GM12801 (cell line): ENCODE results near the gene CSNK1D.

Experiments
- TF ChIP-seq, protein P1 (sequence below): IDR thresholded peaks from one replicate; pipeline ENCODE4 v1.5.1; 2011; ENCODE audit warnings: control low read depth; ENCODE audit not compliant: insufficient read length; ENCODE audit errors: extremely low read depth

The CSNK1D gene

DNA sequence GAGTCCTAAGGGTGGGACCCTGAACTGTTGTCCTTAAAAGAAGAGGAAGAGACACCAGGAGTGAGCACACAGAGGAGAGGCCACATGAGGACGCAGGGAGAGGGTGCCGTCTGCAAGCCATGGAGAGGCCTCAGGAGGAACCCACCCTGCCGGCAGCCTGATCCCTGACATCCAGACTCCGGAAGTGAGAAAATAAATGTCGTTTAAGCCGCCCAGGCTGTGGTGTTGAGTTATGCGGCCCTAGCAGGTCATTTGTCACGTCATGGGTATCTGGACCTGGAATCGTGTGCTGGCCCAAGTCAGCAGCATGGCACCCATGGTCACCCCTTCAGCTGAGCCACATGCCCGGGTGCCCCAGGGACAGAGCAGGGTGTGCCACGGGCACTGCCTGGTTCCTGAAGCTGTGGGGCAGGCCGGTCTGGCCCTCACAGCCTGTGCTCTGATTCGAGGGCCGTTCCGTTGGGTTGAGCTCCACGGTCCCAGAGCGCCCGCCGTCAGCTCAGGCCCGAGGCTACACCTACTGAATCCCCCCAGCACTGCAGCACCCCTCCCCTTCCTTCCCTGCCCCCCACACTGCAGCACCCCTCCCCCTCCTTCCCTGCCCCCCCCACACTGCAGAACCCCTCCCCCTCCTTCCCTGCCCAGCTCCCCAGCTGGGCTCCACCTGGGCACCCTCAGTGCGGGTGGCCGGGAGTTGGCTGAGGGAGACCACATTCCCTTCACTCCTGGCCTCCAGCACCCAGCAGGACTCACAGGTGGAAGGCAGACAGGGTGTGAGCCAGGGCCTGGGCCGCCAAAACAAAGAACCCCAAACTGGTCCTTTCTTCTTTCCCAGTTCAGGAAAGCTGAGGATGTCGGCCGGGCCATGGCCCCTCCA, 58.2 kb downstream of the CSNK1D start:
- TF ChIP-seq, protein P1, sequence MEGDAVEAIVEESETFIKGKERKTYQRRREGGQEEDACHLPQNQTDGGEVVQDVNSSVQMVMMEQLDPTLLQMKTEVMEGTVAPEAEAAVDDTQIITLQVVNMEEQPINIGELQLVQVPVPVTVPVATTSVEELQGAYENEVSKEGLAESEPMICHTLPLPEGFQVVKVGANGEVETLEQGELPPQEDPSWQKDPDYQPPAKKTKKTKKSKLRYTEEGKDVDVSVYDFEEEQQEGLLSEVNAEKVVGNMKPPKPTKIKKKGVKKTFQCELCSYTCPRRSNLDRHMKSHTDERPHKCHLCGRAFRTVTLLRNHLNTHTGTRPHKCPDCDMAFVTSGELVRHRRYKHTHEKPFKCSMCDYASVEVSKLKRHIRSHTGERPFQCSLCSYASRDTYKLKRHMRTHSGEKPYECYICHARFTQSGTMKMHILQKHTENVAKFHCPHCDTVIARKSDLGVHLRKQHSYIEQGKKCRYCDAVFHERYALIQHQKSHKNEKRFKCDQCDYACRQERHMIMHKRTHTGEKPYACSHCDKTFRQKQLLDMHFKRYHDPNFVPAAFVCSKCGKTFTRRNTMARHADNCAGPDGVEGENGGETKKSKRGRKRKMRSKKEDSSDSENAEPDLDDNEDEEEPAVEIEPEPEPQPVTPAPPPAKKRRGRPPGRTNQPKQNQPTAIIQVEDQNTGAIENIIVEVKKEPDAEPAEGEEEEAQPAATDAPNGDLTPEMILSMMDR, result no peak

DNA sequence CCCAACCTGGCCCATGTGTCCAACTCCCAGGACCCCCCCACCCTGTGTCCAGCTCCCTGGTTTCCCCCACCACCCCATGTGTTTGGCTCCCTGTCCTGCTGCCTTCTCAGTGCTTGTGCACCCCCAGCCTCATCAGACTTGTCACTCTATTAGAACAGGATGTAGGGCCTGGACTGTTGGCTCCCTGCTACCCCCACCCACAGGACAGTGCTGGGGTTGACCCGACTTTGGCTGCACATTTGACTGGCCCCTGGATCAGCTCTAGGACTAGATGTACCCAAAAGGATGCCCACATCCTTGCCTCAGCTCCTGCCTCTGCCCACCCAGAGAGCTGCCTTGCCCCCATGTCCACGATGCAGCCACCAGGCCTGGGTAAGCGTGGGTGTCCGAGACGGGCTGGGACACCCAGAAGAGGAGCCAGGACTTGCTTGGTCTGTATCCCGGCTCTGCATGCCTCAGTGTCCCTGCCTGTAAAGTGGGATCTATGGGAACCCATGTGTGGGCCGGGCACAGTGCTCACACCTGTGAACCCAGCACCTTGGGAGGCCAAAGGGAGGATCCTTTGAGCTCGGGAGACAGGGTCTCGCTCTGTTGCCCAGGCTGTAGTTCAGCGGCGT, 59.4 kb downstream of the CSNK1D start:
- TF ChIP-seq, protein P1, result no peak

DNA sequence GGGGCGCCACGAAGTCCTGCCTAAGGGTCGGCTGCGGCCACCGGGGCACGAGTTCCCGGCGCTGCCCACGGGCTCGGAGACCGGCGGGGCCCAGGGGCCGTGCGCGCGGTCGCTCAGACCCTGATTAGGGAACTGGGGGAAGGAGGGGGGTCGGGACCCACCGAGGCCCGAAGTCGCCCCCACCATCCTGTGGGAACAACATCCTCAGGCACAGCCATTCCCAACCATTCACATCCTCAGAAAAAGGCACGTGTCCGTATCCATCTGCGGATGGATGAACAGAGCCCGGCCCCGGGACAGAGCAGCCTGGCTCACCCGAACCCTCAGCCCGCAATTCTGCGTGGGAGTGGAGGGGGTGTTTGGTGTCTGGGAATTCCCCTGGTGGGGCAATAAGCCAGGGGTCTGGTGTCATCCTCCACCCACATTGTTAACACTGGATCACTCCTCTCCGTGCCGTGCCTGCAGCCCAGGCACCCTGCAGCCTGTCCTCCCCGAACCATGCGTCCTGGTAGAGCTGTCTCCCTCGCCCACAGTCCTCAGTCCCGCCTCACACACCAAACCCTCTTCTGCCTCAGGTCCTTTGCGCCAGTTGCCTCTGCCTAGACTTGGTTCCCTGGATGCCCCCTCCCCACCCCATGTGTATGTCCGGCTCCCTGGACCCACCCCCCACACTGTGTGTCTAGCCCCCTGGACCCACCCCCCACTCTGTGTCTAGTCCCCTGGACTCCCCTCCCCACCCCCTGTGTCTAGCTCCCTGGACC, 60.1 kb downstream of the CSNK1D start:
- TF ChIP-seq, protein P1, result no peak

DNA sequence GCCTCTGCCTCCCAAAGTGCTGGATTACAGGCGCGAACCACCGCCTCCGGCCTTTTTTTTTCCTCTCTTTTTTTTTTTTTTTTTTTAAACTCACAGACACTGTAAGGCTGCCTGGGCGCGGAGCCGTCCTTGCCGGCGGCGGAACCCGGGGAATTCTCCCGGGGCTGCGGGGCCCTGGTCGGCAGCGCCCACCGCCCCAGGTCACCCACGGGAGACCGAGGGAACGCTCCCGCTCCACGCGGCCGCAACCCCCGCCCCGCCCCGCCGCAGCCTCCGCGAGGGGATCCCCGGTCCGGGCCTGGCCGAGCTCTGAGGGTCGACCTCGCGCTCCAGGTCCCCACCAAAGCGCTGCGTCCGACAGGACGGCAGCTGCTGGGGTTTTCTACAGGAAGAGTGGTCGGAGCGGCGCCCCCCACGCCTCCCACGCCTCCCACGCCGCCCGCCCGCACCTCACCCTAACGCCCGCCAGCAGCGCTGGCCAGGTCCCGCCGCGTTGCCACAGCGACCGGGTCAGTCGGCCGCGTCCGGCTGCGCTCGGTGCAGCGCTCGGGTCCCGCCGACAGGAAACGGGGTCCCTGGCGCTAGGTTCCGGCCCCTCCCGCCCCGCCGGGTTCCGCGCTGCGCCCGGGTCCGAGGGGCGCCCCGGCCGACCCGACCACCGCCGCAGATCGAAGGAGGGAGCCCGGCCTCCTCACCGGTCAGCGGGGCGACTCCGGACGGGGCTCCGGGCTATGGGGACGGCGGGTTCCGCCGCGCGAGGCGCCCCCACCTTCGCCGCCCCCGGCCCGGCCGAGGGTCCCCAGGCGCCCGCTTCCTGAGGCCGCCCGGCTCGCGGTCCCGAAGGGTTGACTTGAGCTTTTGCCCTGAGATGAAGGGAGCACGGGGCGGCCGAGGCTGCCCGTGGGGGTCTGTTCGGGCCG, 60.9 kb downstream of the CSNK1D start, which contains the start of gene CCDC57:
Gene CCDC57, minus strand, starts transcription at position 512 of the 920 bp plus-strand sequence. CDS start 10,898 bp downstream, outside the sequence.
- TF ChIP-seq, protein P1, result no peak

DNA sequence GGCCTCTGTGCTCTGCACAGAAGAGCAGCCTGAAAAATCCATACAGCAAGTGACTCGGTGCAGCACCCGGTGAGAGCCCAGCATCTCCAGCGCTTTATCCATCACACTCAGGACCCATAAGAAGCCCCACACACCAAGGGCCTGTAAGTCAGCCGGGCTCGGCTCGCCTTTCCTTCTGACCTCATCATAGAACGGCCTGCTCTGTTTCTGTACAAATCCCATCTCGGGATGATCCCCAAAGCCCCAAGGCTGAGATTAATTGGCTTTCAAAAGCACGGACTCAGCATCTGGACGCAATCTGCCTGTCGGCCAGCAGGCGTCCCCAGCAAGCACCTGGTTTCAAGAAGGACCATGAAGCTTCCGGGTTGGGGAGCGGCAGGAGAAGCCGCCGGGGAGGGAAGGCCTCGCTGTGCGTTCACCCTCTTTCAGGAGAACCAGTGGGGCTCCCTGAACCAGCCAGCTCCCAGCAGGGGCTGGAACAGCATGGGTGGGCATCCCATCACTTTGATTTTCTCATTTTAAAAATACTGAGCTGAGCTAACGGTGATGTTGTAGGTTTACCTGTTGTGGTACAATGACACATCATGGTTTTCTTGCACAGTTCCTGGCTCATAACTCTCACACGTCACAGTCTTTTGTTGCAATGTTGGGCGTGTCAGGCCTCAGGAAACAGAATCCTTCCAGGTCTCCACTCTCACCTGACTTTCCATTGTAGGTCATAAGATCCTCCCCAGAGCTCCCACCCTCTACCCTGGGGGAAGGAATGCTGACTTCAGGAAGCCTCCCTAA, 67.6 kb downstream of the CSNK1D start:
- TF ChIP-seq, protein P1, result no peak

DNA sequence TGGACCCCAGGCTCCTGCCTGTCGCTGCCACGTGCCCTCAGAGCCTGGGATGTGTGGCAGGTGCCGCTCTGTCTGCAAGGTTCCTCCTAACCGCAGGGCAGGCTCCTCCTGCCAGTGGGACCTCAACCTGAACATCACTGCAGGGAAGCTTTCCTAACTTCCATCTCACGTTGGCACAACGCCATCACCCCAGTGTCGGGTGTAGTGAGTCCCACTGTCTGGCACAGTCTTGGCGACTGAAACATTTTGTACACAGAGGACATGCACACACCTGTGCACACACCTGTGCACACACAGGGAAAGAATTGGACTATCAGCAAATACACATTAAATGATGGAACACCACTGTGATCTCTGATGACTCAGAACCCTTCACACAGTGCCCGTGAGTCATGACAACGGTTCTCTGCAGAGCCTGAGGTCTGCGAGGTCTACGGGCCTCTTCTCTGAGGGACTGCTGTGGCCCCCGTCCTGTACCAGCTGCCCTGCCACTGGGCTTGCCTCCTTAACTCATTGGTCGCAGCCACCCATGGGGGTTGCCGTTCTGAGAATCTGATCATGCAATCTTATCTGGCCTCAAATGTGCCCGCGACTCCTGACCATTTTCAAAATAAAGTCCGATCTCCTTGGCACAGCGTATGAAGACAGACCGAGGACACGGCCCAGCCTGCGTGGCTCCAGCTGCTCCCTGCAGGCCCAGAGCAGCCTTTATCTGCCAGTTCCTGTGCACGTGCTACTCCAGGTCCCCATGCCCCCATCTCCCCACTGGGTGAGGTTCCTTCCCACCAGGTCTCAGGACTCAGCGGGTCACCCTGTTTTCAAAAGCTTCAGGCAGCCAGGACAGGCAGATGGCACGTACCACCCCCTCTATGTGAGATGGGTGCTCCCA, 68.4 kb downstream of the CSNK1D start:
- TF ChIP-seq, protein P1, result no peak
